Measurements from ENCODE around the gene ZSCAN5A. TPM values are rescaled to one million over a fixed set of nuclear protein-coding genes. Genes with fewer than 3 reads are reported as not detected.

The ZSCAN5A gene
- total and polyA plus RNA-seq, 2 of the 13 experiments (the other 11 are each of a cell fraction or from before 2014, with no cell fraction given), result 9.5 to 17.8 TPM

- no peak for TF ChIP-seq ZBTB20 (CRISPR knock-in tag; IDR thresholded peaks at IDR 0.05; ENCODE audit: borderline replicate concordance, low read depth)
- TF ChIP-seq ZNF709 (CRISPR knock-in tag; IDR thresholded peaks at IDR 0.05), result no peak
- no peak for TF ChIP-seq EEA1 (CRISPR knock-in tag; IDR thresholded peaks at IDR 0.05; ENCODE audit: borderline replicate concordance)
- TF ChIP-seq CEBPG (CRISPR knock-in tag; IDR thresholded peaks at IDR 0.05), result peak; percentile 64
- TF ChIP-seq RAD51 (IDR thresholded peaks at IDR 0.05; ENCODE audit: borderline replicate concordance), result no peak
- 0 out of 2 replicates have a peak, but pooled peaks have one; percentile 20 for TF ChIP-seq MED1 (CRISPR knock-in tag; IDR thresholded peaks at IDR 0.05)
- TF ChIP-seq ZNF605 (CRISPR knock-in tag; IDR thresholded peaks at IDR 0.05), result no peak; the same call in 1 of the 2 replicates
- TF ChIP-seq NFATC3 (CRISPR knock-in tag; IDR thresholded peaks at IDR 0.05), result 0 out of 2 replicates have a peak, but pooled peaks have one; percentile 9
- TF ChIP-seq ZNF232 (CRISPR knock-in tag; IDR thresholded peaks at IDR 0.05; ENCODE audit: borderline replicate concordance), result no peak
- TF ChIP-seq TGIF2 (CRISPR knock-in tag; IDR thresholded peaks at IDR 0.05), result no peak
- TF ChIP-seq XBP1 (CRISPR knock-in tag; IDR thresholded peaks at IDR 0.05), result no peak
- no peak for TF ChIP-seq ZC3H4 (CRISPR knock-in tag; IDR thresholded peaks at IDR 0.05; ENCODE audit: borderline replicate concordance)
- no peak for TF ChIP-seq ZNF513 (CRISPR knock-in tag; conservative IDR thresholded peaks at IDR 0.05)
- TF ChIP-seq ZNF234 (CRISPR knock-in tag; conservative IDR thresholded peaks at IDR 0.05), result no peak
- peak; percentile 78; the same call in 1 of the 2 replicates for TF ChIP-seq TFAP4 (IDR thresholded peaks at IDR 0.05; ENCODE audit: borderline replicate concordance, low read depth)
- TF ChIP-seq MNT (IDR thresholded peaks at IDR 0.05), result no peak
- no peak for TF ChIP-seq AHR (CRISPR knock-in tag; IDR thresholded peaks at IDR 0.05)
- no peak for TF ChIP-seq PRDM15 (CRISPR knock-in tag; IDR thresholded peaks at IDR 0.05)
- no peak for TF ChIP-seq ZNF768 (CRISPR knock-in tag; IDR thresholded peaks at IDR 0.05)
- peak; percentile 13; the same call in 1 of the 2 replicates for TF ChIP-seq FOSL2 (CRISPR knock-in tag; IDR thresholded peaks at IDR 0.05)
- no peak for TF ChIP-seq ZNF691 (CRISPR knock-in tag; IDR thresholded peaks at IDR 0.05; ENCODE audit: borderline replicate concordance, low read depth)
Observed at GRCh38 chr19:56314018-56314380, 640 bp downstream of the ZSCAN5A start (continued).

Measured in HepG2 (cell line).